Cardiac septum (tissue), 1 donor: ENCODE data around the gene LPP. TPM values are rescaled to one million over a fixed set of nuclear protein-coding genes. Genes with fewer than 3 reads are reported as not detected.

ENCODE experiments used
- DNase-seq: peaks from one replicate; pipeline ENCODE4 v3.0.0-alpha.2; 2020; ENCODE audit warnings: low spot score
- intact Hi-C: fragments of 100-400 bp; cut with DNase I; formaldehyde crosslinking; loops from one replicate; pipeline ENCODE4 v1.14.0; 2022
- total RNA-seq: library from RNA; stranded (reverse); fragmentation: NEBNext Ultra II Directional; extraction: Animal tissue kit (Norgen Biotek cat#: 25700); gene quantifications from one replicate; pipeline ENCODE4 v1.2.1, GENCODE V29; 2021
- donor health status: DM: no; HTN: no; CAD: no.

Gene LPP
- total RNA-seq, 1 donor from 2014 or later, result 145 TPM

DNA sequence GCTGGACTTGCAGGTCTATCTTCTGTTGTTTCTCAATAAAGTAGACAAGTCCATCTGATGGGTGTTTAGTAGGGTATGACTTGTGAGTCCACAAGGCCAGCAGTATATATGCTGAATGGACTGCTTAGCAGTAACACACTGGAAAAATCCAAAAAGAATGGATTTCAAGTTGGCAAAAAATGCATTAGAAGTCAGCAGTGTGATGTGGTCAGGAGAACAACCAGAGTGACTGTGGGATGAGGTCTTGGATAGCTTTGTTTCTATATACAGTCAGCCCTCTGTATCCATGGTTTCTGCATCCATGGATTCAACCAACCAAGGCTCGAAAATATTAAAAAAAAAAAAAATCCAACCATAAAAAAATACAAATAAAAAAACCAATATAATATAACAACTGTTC is 55.8 kb downstream of the LPP start:
- intact Hi-C loops, result no loop called here

DNA sequence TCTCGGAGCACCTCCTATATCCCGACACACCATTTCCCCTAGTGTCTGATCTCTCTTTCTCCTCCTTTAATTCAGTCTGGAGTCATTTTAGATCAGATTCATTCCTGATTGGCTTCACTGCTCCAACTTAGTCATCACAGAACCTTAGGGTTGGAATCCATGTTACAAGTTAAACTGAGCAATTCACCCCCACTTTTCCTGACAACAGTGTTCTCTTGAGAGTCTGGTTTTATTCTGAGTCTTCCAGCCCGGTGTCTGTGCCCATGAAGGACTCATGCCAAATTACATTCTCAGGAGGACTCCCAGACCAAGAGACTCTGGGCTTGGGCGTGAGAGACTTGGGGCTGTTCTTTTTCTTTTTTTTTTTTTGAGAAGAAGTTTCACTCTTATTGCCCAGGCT is 57.5 kb downstream of the LPP start:
- intact Hi-C loops, result no loop called here

More for the DNA sequence above, 55.8 kb downstream of the LPP start:
- no peak for DNase-seq

DNA sequence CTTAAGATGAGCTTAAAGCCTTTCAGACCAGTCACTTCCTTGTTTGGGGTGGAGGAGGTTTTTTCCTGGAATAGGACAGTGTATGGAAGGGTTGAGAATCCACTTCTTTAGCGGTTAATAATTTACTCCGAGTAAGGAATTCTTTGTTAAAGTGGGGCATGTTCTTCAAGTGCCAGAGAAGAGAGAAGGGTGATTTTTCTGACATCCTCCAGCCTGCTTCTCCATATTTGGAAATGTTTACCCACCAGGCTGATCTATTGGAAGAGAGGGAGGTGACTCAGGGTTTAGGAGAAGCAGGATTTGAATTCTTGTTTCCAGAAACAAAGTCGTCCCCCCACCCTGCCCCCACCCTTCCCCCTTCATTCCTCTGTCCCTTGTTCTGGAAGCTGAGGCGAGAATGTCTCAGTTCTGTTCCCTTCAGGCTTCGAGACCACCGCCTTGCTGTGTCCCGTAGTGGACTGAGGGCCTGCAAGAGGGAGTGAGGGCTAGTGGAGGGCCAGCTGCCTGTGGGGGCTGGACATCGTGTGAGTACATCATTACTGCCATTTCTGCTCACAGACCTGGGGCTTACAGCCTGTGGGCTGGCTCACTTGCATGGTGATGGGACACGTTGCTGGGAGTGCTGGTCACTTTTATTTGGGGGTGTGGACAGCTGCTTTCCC is 58.5 kb downstream of the LPP start:
- intact Hi-C loops, result no loop called here
- no peak for DNase-seq

More for the DNA sequence above, 57.5 kb downstream of the LPP start:
- DNase-seq, result no peak

DNA sequence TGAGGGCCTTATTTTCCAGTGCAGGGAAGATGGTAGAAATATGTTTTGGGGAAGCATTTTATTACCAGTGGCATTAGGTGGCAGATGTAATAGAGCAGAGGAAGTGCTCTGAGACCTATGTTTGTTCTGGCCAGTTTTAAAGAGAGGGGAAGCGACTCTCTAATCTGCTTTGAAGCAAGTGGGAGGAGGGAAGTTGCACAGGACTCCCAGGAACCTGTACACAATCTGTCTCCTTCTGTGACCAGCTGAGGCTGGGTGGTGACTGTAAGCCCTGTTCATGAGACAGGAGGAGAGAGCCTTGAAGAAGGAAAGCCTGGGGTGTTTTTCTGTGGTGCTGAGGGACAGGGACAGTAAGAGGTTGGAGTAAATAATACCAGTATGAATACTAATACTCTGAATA is 60.5 kb downstream of the LPP start:
- intact Hi-C loops, result no loop called here
- DNase-seq, result no peak

DNA sequence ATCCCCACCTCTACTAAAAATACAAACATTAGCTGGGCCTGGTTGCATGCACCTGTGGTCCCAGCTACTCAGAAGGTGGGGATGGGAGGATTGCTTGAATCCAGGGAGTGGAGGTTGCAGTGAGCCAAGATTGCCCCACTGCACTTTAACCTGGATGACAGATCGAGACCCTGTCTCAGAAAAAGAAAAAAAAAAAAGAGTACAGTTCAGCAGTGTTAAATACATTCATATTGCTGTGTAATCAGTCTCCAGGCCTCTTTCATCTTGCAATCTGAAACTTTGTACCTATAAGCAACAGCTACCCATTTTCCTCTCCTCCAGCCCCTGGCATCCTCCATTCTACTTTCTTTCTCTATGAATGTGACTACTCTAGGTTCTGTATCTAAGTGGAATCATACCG is 61.2 kb downstream of the LPP start:
- DNase-seq, result no peak
- intact Hi-C loops, result no loop called here

DNA sequence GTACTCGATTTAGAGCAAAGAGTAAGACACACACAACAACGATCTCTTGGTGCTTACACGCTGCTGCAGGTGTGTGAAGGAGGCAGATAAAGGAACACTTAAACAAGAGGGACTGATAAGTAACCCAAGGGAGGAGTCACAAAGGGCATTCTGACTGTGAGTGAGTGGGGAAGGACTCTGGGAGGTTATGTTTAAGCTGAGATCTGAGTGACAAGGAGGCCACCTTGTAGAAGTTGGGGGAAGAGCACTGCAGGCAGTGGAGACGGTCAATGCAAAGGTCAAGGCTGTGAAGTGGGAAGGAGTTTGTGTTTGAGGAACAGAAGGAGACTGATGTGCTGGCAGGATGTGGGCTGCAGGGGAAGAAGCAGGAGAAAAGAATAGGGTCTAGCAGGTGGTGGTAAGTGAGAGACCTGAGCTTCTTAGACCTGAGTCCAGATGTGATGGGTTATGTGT is 63.1 kb downstream of the LPP start:
- no peak for DNase-seq

DNA sequence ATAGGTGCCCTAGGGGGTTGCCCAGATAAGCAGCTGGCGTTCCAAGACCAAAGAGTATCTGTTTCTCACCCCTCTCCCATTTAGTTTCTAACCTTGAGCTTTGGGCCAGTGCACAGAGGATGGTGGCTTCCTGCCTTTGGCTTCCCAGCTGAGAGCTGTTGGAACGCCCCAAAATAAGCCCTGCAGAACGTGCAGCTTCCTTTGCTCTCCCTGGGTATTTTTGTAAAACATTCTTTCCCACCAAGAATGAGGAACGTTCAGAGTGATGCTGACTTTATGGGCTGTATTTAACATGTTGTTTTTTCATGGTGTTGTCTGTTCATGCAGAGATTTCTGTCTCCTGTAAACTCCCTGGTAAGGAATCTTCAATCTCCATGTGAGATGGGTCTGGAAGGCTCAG is 63.8 kb downstream of the LPP start:
- no peak for DNase-seq
- intact Hi-C loops, result no loop called here

More for the DNA sequence above, 63.1 kb downstream of the LPP start:
- intact Hi-C loops, result no loop called here

DNA sequence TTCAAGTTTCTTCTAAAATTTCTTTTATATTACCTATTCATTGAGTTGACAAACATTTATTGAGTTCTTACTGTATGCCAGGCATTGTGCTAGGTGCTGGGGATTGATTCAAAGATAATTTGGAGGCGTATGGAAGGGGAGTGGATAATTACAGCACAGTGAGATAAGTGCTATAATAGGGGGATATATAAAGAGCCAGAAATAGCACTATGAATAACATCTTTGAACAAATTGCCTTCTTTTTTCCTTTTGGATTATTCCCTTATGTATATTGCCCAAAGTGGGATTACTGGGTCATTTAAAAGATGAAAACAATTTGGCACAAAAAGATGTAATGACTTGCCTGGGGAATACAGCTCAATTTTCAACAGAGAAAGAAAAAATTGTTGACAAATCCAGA is 64.6 kb downstream of the LPP start:
- intact Hi-C loops, result no loop called here

DNA sequence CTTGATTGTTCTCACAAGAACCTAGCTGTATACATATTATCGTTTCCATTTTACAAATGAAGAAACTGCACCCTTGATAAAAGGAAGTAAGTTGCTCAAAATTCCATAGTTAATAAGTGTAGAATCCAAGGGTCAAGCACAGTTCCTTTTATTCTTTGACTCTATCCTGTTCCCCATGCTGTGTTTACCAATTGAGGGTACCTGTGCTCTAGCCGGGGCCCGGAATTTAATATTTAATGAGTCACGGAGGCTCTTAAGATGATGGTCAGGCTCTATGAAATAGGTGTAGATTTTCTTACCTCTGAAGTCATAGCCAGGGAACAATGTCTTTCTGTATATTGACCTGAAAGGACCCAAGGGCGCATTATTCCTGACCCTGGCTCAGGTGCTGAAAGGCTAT is 65.2 kb downstream of the LPP start:
- DNase-seq, result no peak
- intact Hi-C loops, result no loop called here

More for the DNA sequence above, 64.6 kb downstream of the LPP start:
- no peak for DNase-seq

DNA sequence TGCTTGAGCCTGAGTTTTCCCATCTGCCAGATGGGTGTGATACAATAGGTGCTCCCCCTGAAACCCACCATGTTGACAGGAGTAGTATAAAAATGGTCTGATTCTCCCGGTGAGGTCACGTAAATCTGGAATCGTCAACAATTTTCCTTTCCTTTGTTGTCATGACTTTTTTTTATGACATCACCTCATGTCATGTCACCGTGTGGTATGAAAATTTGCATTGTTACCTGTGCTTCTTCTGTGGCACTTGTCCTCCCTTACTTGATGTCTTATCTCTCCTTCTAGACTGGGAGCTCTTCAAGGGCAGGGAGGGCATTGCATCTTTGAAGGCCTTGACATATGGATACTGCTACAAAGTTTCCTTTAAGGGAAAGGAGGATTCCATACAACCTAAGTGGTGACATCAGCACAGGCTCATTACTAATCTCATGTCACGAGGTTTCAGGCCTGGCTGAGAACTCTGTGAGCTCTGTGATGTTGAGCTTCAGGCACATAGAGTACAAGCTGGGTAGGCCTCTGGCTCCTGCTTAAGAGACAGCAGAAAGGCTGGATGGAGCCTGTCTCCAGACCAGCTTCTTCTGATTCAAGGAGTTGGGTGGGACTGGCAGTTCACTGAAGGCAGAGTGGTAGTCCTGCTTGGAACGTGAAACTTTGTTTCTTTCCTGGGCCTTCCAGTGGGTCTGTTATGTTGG is 66.3 kb downstream of the LPP start:
- intact Hi-C loops, result no loop called here
- no peak for DNase-seq

DNA sequence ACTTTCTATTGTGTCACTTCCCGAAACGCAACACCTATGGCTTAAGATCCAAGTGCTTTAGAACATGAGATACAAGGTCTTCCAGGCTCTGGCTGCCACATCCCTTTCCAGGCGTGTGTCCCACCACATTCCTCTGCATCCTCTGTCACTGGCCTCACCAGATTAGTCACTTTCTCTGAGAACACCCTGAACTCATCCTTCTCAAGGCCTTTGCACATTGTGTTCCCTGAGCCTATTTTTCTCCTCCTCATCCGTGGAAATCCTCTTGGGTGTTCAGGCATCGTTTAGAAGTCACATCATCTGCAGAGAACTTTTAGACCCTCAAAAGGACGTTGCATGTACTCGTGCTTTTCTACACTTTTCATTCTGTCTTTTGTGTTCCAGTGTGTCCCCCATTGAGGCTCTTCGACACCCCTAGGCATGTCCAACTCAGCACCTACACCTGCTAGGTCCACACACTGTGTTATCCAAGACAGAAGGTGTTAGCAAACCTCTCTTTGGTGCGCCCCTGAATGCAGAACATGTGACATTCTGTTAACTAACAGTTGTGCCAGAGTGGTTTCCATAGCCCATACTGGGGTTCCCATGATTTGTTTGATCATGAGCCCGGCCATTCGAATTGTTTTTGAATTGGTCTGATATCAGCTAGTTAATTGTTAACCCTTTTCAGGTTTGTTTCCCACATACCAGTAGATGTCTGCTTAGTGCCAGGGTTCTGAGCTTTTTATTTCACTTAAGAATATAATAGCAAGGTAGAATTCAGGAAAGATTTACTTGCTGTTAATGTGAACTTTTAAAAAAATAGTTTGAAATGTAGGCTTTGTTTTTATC is 67.2 kb downstream of the LPP start:
- no peak for DNase-seq
- intact Hi-C loops, result no loop called here

DNA sequence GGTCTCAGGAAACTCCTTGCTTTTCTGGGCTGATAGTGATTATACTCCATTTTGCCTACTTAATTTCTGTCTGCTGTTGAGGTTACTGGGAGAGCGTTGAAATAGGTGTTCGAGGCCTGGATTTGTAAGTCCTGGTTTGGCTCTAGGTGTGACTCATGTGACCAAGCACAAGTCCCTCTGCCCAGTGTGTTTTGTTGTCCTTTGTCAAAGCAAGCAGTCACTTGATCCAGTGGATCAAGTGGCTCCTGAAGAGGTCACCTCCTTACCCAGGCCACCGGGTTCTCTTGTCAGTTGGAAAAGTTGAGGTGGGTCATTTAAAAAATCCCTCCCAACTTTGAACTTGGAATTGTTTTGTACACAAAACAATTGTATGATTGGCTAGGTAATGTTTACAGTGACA is 70.0 kb downstream of the LPP start:
- intact Hi-C loops, result no loop called here
- no peak for DNase-seq

DNA sequence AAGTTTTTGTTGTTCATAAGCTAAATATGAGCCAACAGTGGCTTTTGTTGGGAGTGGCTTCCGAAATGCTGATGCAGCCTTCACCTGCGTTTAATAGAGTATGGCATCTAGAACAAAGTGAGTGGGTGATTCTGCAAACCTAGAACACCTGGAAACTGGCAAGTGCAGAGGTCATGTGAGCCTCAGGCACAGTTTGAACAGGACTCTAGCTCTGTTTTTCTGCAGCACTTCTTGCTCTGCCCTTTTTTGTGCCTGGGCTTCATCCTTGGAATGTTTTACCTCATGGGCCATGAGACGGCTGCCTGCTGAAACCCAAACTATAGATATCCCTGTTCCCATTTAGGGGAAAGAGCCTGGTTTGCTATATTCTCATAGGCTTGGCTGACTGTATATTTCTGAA is 73.5 kb downstream of the LPP start:
- DNase-seq, result no peak
- intact Hi-C loops, result no loop called here

DNA sequence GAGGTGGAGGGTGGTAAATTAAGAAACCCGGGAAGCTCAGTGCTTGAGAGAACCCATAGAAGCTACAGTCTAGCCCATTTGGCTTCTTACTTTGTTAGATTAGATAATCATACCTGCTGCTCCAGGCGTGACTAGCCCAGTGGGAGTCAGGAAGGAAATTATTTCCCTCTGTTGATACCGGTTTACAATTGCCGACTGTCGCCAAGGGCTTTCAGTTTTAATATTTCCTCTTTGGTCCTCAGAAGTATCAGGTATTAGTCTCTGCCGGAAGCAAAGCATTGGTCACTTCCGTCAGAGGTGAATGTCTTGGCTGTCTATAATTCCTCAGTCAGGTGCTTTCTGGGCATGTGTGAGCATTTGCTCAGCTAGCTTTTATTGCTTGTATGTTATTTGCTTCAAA is 75.2 kb downstream of the LPP start:
- DNase-seq, result no peak
- intact Hi-C loops, result no loop called here

DNA sequence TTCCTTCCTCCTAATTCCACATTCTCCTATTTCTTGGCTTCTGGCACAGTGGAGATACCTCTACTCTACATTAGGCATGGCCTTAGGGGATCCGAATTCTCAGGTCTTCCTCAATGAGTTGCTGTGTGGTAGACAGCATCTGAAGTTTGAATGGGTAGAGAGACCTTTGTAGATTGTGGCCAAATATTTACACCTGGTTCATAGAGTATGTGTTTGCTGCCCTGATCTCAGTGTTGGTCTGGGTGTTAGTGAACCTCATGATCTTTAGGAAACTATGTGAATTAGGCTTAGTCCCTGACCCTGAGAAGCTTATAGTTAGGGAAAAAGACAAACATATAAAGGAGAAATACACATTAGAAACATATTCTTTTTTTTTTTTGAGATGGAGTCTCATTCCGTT is 75.8 kb downstream of the LPP start:
- no peak for DNase-seq
- intact Hi-C loops, result no loop called here

DNA sequence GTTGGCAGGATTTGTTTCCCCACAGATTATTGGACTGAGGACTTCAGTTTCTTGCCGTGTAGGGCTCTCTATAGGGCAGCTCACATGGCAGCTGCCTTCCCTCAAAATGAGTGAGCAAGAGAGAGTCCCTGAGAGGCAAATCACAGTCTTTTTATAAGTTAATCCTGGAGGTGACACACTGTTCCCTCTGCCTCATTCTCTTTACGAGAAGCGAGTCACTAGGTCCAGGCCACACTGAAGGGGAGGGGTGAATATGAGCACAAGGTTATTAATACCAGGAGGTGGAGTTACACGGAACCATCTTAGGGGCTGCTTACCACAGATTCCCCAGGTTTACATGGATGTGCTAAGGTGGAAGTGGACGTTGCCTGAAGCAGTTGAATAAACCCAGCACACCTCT is 77.0 kb downstream of the LPP start:
- intact Hi-C loops, result no loop called here
- DNase-seq, result no peak

DNA sequence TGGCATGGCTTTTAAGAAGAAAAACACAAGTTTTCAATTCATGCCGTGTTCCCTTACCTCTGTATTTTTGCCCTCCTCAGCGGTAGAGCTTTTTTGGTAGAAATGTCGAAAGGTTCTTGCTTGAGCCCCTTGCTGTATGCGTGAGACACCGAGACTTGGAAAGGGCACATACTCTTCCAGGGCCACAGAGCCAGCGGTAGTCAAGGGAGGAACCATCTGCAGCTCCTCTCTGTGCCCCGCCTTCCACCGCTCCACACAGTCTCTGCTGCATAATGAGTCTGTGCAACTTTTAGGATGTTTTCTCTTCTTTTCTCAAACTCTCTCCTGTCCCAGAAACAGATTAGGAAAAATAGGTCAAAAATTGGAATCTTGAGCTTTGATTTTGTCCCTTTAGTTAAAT is 77.5 kb downstream of the LPP start:
- intact Hi-C loops, result no loop called here
- no peak for DNase-seq

DNA sequence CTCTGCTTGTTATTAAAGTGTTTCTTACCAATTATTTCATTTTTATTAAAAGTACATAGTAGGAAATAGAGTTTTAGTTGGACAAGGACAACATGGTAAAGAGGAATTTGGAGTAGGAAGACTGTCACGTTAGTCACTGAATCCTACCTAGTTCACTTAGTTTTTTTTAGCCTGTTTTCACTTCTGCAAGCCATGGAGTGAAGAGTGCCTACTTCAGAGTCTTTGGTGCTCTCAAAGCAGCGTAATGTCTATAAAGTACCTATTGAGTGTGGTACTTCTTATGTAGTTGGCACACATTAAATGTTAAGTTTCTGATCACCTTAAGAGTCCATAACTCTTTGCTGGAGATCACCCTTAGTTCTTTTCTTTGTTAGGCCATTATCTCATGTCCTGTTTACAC is 78.7 kb downstream of the LPP start:
- intact Hi-C loops, result no loop called here

DNA sequence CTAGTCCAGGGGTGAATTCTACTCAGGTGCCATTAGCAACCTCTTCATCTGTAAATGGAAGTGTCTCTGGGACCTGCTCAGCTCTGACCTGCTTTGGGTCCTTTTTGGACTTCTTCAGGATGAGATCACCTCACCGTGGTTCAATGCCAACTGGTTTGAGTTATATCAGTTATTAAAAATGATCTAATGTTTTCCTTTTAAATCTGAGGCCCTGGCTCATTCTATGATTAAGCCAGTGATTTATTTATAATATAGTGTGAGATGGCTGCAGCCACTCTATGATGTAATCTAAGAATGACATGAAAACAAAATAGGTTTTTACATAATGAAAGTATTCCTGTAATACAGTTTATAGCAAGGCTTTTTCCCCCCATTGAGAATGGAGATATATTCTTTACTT is 79.4 kb downstream of the LPP start:
- intact Hi-C loops, result no loop called here
- no peak for DNase-seq

More for the DNA sequence above, 78.7 kb downstream of the LPP start:
- DNase-seq, result no peak

DNA sequence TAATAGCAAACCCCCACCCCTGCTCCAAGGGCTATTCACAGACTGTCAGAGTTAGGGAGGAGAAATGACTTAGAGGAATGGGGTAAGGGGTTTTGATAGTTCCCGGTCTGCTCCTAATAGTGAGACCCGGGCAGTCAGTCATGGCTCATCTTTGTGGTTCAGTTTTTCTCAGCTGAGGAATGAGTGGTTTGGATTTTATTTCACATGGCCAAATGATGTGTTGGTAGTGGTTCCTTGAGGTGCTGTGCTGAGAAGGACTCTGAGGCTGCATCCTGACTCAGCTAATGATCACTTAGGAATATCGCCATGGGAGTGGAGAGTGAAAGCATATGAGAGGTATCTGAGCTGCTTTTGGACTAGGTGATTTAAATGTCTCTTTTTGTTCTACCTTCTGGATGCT is 80.2 kb downstream of the LPP start:
- no peak for DNase-seq
- intact Hi-C loops, result no loop called here

DNA sequence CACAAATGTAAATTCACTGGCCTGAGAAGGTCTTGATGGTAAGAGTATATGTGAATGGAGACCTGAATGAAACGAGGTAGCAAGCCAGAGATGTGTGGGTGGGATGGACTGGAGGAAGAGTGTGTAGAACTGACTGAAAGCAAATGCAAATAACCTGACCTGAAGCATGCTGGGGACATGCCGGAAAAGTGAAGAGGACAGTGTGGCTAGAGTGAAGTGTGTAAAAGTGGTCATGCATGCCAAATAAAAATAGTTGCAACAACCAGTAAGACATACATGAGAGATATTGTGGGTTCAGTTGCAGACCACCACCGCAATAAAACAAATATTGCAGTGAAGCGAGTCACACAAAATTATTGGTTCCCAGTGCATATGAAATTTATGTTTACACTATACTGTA is 82.3 kb downstream of the LPP start:
- no peak for DNase-seq
- intact Hi-C loops, result no loop called here
